ENCODE measurements around the gene ADSS2. TPM values are rescaled to one million over a fixed set of nuclear protein-coding genes. Genes with fewer than 3 reads are reported as not detected.

ADSS2 gene
- total RNA-seq, 4 donors from 2014 or later, result 13.7 to 47.0 (median 27.3) TPM

DNA sequence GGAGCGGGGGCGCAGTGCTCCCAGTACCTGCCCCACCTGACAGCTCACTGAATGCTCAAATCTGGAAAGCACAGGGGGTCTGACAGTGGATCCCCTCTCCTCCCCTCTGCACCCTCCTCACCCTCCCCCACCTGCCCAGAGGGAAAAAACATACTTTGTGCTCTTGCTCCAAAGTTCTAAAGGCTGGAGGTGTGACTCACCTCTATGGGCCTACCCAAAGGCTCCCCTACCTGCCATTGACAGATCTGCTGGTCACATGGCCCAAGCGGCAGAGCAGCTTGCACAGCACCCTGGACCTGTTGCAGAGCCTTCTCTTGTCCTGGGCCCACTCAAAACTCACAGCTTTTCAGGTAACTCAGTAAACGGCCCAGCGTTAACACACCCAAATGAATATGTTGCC is 55.7 kb downstream of the ADSS2 start:
- Histone ChIP-seq H3K4me3 (no peak overlapping the region), H3K27me3 (no peaks in the 10 kb centered on the region), H3K4me1 (peaks cover 0 to 3% (median 0%) of the 10 kb centered on the region in 4 donors), H3K36me3 (peaks cover 0 to 3% (median under 1%) of the 10 kb centered on the region in 4 donors), H3K9me3 (peaks cover 0 to 3% of the 10 kb centered on the region in 2 donors), H3K27ac (no peak overlapping the region)
- DNase-seq, result no peak
- 90 to 92% methylated on average over 2 to 4 of the region's 5 CpGs for WGBS, 2 donors (ENCODE audit: low coverage in 1 of 2)
- intact Hi-C loops (cut with DNase I; ENCODE audit: low total_unique reads), result no loop called here
- in situ Hi-C loops (cut with MboI; ENCODE audit: low pct_ligation_motif_present in 1 of 4, low pct_unique_long_range_greater_than_20kb in 1 of 4, low sequenced_read_pairs in 3 of 4), result no loop called here
- TF ChIP-seq, protein P1, sequence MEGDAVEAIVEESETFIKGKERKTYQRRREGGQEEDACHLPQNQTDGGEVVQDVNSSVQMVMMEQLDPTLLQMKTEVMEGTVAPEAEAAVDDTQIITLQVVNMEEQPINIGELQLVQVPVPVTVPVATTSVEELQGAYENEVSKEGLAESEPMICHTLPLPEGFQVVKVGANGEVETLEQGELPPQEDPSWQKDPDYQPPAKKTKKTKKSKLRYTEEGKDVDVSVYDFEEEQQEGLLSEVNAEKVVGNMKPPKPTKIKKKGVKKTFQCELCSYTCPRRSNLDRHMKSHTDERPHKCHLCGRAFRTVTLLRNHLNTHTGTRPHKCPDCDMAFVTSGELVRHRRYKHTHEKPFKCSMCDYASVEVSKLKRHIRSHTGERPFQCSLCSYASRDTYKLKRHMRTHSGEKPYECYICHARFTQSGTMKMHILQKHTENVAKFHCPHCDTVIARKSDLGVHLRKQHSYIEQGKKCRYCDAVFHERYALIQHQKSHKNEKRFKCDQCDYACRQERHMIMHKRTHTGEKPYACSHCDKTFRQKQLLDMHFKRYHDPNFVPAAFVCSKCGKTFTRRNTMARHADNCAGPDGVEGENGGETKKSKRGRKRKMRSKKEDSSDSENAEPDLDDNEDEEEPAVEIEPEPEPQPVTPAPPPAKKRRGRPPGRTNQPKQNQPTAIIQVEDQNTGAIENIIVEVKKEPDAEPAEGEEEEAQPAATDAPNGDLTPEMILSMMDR (IDR thresholded peaks at IDR 0.05), result no peak
- TF ChIP-seq POLR2AphosphoS5 (IDR thresholded peaks at IDR 0.05), result no peak
- no peak for TF ChIP-seq EP300 (IDR thresholded peaks at IDR 0.05; ENCODE audit: low read depth)
- no peak for TF ChIP-seq POLR2A (IDR thresholded peaks at IDR 0.05)

DNA sequence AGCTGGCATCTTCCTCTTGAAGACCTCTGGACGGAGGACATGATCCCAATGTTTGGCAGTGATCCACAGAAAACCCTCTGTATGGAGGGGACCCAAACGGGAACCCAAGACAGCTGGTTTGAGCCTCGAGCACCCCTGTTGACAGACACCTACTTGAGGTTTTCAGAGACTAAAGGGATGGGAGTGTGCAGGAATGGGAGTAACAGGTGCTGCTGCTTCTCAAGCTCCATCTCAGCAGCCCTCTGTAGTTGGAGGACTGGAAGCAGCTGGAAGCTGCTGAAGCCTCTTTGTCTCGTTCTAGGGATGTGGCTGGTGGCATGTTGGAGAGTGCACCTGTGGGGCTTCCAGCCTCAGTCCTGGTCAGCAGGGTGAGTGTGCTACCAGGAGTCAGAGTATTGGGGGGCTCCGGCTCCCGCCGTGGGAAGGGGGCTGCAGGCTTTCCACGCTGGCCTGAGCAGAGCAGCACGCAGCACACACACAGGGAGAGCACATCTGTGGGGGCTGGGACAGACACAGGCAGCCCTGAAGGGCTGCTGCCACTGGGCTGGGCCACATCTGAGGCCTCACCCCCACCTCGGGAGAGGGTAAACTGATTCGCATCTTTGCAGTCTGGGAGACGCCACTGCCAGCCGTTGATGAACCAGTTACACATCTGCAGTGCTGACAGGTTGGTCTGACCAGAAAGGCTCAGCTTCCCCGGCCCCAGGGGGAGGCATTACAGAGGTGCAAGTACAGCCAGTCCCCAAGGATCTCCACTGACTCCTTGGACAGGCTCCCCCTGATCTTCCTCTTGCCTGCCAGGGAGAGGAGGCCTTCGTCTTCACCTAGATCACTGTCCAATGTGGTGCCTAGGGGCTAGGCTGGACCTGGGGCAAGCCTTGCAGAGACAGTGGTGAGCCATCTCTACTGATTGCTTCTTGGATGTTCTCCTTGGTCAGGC is 56.6 kb downstream of the ADSS2 start:
- Histone ChIP-seq H3K9me3 (no peaks in the 10 kb centered on the region), H3K4me3 (no peak overlapping the region), H3K27me3 (no peaks in the 10 kb centered on the region), H3K27ac (no peak overlapping the region), H3K4me1 (peaks cover 0 to 3% (median 0%) of the 10 kb centered on the region in 4 donors), H3K36me3 (no peaks in the 10 kb centered on the region)
- in situ Hi-C loops (cut with MboI; ENCODE audit: low pct_ligation_motif_present in 1 of 4, low pct_unique_long_range_greater_than_20kb in 1 of 4, low sequenced_read_pairs in 3 of 4), result no loop called here
- no peak for DNase-seq
- intact Hi-C loops (cut with DNase I; ENCODE audit: low total_unique reads), result no loop called here
- WGBS, 2 donors (ENCODE audit: low coverage in 1 of 2), result 90% methylated on average over 15 of the region's 15 CpGs; no CpG with 5 or more reads in 1 of the 2 donors
- no peak for TF ChIP-seq POLR2AphosphoS5 (IDR thresholded peaks at IDR 0.05)
- TF ChIP-seq POLR2A (IDR thresholded peaks at IDR 0.05), result no peak
- TF ChIP-seq, protein P1 (IDR thresholded peaks at IDR 0.05), result no peak
- TF ChIP-seq EP300 (IDR thresholded peaks at IDR 0.05; ENCODE audit: low read depth), result no peak

DNA sequence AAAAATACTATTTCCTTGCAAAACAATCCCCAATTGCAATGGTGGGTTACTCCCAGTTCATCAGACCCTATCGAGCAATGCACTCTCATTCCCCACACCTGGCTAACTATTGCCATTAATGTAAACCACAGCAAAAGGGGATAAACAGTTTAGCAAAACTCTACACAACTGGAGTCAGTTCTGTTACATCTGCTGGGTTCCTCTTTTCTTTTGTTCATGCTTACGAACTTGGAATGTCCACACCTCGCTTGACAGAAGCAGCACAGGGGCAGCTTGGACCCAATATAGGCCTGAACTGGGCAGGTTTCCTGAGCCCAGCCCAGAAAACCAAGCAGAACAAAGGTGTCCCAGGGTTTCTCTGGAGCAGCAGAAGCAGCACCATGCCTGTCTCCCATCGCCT is 57.4 kb downstream of the ADSS2 start:
- peaks cover 0 to 3% (median 0%) of the 10 kb centered on the region in 4 donors for H3K4me1 ChIP-seq
- DNase-seq, result no peak
- no peaks in the 10 kb centered on the region for H3K9me3 ChIP-seq
- no peaks in the 10 kb centered on the region for H3K36me3 ChIP-seq
- intact Hi-C loops (cut with DNase I; ENCODE audit: low total_unique reads), result no loop called here
- no peak overlapping the region for H3K4me3 ChIP-seq
- H3K27ac ChIP-seq, result no peak overlapping the region
- no peaks in the 10 kb centered on the region for H3K27me3 ChIP-seq
- TF ChIP-seq POLR2A (IDR thresholded peaks at IDR 0.05) (no peak), POLR2AphosphoS5 (IDR thresholded peaks at IDR 0.05) (no peak), EP300 (IDR thresholded peaks at IDR 0.05; ENCODE audit: low read depth) (no peak)
- TF ChIP-seq, protein P1 (IDR thresholded peaks at IDR 0.05), result no peak
- in situ Hi-C loops (cut with MboI; ENCODE audit: low pct_ligation_motif_present in 1 of 4, low pct_unique_long_range_greater_than_20kb in 1 of 4, low sequenced_read_pairs in 3 of 4), result no loop called here
- WGBS, 2 donors (ENCODE audit: low coverage in 1 of 2), result 65 to 66% methylated on average over 3 to 4 of the region's 4 CpGs

DNA sequence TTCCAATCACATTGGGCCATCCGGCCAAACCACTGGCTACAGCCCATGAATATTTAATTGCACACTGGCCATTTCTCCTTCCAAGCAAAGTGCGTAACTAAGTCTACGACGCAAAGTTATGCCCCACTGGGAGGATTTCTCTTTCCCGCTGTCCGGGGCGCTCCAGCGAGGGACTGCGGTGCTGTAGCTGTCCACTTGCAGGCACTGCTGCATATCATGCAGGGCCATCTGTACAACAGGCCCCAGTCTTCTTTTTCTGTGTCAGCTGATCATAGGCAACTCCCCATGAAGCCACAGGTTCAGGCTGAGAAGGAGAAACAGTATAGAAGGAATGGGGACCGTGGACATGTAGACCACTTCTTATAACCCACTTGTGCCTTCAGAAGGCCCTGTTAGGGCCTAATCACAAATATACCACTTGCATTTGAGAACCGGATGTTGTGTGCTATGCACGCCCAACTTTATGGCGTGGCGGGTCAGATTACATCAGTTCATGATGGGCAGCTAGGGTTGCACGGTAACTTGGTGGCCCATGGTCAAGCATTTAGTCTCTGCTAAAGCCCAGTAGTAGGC is 58.0 kb downstream of the ADSS2 start:
- in situ Hi-C loops (cut with MboI; ENCODE audit: low pct_ligation_motif_present in 1 of 4, low pct_unique_long_range_greater_than_20kb in 1 of 4, low sequenced_read_pairs in 3 of 4), result no loop called here
- no peak overlapping the region for H3K4me3 ChIP-seq
- no peaks in the 10 kb centered on the region for H3K27me3 ChIP-seq

More for the DNA sequence above, 58.0 kb downstream of the ADSS2 start:
- TF ChIP-seq POLR2A (IDR thresholded peaks at IDR 0.05) (no peak), POLR2AphosphoS5 (IDR thresholded peaks at IDR 0.05) (no peak), EP300 (IDR thresholded peaks at IDR 0.05; ENCODE audit: low read depth) (no peak)
- TF ChIP-seq, protein P1 (IDR thresholded peaks at IDR 0.05), result no peak
- H3K4me1 ChIP-seq, result peaks cover 0 to 3% (median 0%) of the 10 kb centered on the region in 4 donors
- H3K9me3 ChIP-seq, result no peaks in the 10 kb centered on the region
- H3K36me3 ChIP-seq, result no peaks in the 10 kb centered on the region
- WGBS, 2 donors (ENCODE audit: low coverage in 1 of 2), result 93 to 95% methylated on average over 4 to 15 of the region's 15 CpGs
- H3K27ac ChIP-seq, result no peak overlapping the region
- DNase-seq, result no peak
- intact Hi-C loops (cut with DNase I; ENCODE audit: low total_unique reads), result no loop called here

Measured in transverse colon (tissue), 4 donors.